Measurements from ENCODE around the gene MXD4.

- TF ChIP-seq CTCF (IDR thresholded peaks at IDR 0.05) (no peak), POLR2A (IDR thresholded peaks at IDR 0.05) (no peak)
Observed at GRCh38 chr4:2222838-2223237, 39.1 kb downstream of the MXD4 start.

All from adrenal gland (tissue), 5 donors.